ENCODE measurements around the gene AGT. TPM values are rescaled to one million over a fixed set of nuclear protein-coding genes. Genes with fewer than 3 reads are reported as not detected.

Gene AGT
- total RNA-seq, 1 donor from 2014 or later = 118 TPM

DNA sequence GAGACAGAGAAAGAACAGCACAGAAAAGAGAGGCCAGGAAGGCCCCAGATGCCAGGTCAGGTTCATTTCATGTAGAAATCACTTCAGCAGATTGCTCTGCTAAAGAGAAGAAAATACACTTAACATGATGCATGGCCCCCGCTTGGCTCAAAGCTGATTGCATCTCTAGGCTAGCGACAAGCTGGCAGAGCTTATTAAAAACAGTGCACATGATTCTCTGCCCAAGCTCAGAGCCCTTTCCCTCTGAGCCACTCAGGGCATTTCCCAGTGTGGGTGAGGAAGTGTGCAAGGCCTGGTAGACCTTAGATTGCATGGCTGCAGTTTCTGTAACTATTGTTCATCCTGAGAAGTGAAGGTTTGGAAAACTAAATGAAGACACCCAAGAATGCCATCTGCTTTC, 30.0 kb upstream of the AGT start:
- H3K4me3 Mint-ChIP-seq (ENCODE audit: unreplicated experiment) = no peak overlapping the region
- DNase-seq (ENCODE audit: low spot score) = no peak
- no peaks in the 10 kb centered on the region for H3K27me3 Mint-ChIP-seq (ENCODE audit: low read depth)
- no peak overlapping the region for H3K27ac Mint-ChIP-seq (ENCODE audit: unreplicated experiment)
- H3K36me3 Mint-ChIP-seq (ENCODE audit: low read depth) = no peaks in the 10 kb centered on the region
- TF ChIP-seq, protein P1, sequence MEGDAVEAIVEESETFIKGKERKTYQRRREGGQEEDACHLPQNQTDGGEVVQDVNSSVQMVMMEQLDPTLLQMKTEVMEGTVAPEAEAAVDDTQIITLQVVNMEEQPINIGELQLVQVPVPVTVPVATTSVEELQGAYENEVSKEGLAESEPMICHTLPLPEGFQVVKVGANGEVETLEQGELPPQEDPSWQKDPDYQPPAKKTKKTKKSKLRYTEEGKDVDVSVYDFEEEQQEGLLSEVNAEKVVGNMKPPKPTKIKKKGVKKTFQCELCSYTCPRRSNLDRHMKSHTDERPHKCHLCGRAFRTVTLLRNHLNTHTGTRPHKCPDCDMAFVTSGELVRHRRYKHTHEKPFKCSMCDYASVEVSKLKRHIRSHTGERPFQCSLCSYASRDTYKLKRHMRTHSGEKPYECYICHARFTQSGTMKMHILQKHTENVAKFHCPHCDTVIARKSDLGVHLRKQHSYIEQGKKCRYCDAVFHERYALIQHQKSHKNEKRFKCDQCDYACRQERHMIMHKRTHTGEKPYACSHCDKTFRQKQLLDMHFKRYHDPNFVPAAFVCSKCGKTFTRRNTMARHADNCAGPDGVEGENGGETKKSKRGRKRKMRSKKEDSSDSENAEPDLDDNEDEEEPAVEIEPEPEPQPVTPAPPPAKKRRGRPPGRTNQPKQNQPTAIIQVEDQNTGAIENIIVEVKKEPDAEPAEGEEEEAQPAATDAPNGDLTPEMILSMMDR (IDR thresholded peaks at IDR 0.05) = no peak
- H3K4me1 Mint-ChIP-seq (ENCODE audit: low read depth) = peaks cover 21% of the 10 kb centered on the region
- H3K9me3 Mint-ChIP-seq (ENCODE audit: low read depth) = no peaks in the 10 kb centered on the region

DNA sequence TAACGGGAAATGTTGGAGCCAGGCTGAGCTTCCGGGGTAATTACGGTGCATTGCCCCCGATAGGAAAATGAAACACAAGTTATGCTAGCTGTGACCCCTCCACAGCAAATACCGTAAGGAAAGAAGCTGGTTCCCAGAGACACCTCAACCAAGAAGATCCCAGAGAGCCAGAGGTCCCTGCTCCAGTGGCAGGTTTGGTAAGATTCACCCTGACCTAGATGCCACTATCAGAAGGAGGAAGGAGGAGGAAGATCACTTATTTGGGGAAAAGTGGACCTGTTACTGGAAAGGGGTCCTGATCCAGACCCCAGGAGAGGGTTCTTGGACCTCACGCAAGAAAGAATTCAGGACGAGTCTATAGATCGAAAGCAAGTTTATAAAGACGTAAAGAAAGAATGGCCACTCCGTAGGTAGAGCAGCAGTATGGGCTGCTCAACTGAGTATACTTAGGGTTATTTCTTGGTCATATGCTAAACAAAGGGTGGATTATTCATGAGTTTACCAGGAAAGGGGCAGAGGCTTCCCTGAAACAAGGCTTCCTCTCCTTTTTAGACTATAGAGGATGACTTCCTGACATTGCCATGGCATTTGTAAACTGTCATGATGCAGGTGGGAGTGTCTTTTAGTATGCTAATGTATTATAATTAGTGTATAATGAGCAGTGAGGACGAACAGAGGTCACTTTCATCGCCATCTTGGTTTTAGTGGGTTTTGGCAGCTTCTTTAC, 25.8 kb upstream of the AGT start:
- Mint-ChIP-seq H3K4me3 (ENCODE audit: unreplicated experiment) (no peak overlapping the region), H3K9me3 (ENCODE audit: low read depth) (peaks cover 8% of the 10 kb centered on the region), H3K27me3 (ENCODE audit: low read depth) (peaks cover 13% of the 10 kb centered on the region), H3K36me3 (ENCODE audit: low read depth) (peaks cover 2% of the 10 kb centered on the region), H3K4me1 (ENCODE audit: low read depth) (peaks cover 11% of the 10 kb centered on the region), H3K27ac (ENCODE audit: unreplicated experiment) (no peak overlapping the region)
- TF ChIP-seq, protein P1 (IDR thresholded peaks at IDR 0.05) = no peak
- no peak for DNase-seq (ENCODE audit: low spot score)

DNA sequence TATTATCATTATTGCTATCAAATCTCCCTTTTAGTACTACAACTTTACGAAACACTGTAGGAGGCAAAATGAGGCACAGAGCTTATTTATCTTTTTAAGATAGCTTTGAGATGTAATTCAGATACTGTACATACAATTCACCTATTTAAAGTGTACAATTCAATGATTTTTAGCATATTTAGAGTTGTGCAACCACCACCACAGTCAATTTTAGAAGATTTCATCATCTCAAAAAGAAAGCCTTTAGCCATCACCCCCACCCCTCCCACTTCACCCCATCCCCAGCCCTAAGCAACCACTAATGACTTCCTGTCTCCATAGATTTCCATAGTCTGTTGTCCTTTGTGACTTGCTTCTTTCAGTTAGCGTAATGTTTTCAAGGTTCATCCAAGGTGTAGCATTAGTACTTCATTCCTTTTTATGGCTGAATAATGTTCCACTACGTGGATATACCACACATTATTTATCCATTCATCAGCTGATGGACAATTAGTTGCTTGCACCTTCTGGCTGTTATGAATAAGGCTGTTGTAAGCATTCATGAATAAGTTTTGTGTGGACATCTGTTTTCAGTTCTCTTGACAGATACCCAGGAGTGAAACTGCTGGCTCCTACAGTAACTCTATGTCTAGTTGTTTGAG, 23.8 kb upstream of the AGT start:
- Mint-ChIP-seq H3K27me3 (ENCODE audit: low read depth) (peaks cover 13% of the 10 kb centered on the region), H3K27ac (ENCODE audit: unreplicated experiment) (no peak overlapping the region), H3K36me3 (ENCODE audit: low read depth) (peaks cover 2% of the 10 kb centered on the region), H3K4me1 (ENCODE audit: low read depth) (no peaks in the 10 kb centered on the region), H3K4me3 (ENCODE audit: unreplicated experiment) (no peak overlapping the region), H3K9me3 (ENCODE audit: low read depth) (peaks cover 8% of the 10 kb centered on the region)
- DNase-seq (ENCODE audit: low spot score) = no peak
- TF ChIP-seq, protein P1 (IDR thresholded peaks at IDR 0.05) = no peak

DNA sequence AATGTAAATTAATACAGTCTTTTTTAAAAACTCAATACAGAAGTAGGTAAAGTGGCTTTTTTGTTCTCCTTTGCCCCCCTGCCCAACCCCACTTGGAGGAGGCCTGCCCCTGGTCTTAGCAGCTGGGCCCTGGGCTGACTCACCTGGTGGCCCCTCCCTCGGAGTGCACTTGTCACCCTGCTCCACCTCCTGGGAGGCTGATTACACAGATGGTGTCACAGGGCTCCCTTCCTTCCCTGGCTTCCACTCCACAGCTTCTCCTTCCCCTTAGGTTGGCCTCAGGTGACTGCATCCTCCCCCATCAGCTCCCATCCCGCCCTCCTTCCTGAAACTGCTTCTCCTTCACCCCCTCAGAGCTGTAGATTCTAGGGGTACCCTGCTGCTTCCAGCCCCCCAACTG, 21.5 kb upstream of the AGT start:
- H3K9me3 Mint-ChIP-seq (ENCODE audit: low read depth) = peaks cover 8% of the 10 kb centered on the region
- no peak for DNase-seq (ENCODE audit: low spot score)
- no peak overlapping the region for H3K27ac Mint-ChIP-seq (ENCODE audit: unreplicated experiment)
- H3K4me1 Mint-ChIP-seq (ENCODE audit: low read depth) = peaks cover 7% of the 10 kb centered on the region
- H3K27me3 Mint-ChIP-seq (ENCODE audit: low read depth) = peaks cover 15% of the 10 kb centered on the region
- no peak overlapping the region for H3K4me3 Mint-ChIP-seq (ENCODE audit: unreplicated experiment)
- peaks cover 2% of the 10 kb centered on the region for H3K36me3 Mint-ChIP-seq (ENCODE audit: low read depth)
- TF ChIP-seq, protein P1 (IDR thresholded peaks at IDR 0.05) = no peak

DNA sequence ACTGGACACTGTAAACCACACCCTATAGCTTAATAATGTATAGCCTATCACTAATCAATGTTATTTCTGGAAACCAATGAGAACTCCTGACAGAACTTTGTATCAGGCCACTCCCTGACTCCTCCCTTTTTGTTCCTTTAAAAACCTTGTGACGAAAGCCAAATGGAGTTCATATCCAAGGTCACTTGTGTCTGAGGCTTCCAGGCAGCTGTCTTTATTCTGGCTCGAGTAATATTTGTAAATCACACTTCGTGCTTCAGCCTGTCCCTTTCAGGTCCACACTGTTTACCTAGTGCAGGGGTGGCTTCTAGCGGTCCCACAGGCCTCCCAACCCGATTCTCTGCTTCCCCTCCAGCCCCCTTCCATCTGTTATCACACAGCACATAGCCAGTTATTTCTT, 17.1 kb upstream of the AGT start:
- no peak overlapping the region for H3K4me3 Mint-ChIP-seq (ENCODE audit: unreplicated experiment)
- no peak for DNase-seq (ENCODE audit: low spot score)
- H3K27me3 Mint-ChIP-seq (ENCODE audit: low read depth) = peaks cover 6% of the 10 kb centered on the region
- H3K9me3 Mint-ChIP-seq (ENCODE audit: low read depth) = no peaks in the 10 kb centered on the region
- H3K4me1 Mint-ChIP-seq (ENCODE audit: low read depth) = peaks cover 36% of the 10 kb centered on the region
- H3K36me3 Mint-ChIP-seq (ENCODE audit: low read depth) = no peaks in the 10 kb centered on the region
- peak overlapping the region; percentile 58 for H3K27ac Mint-ChIP-seq (ENCODE audit: unreplicated experiment)
- TF ChIP-seq, protein P1 (IDR thresholded peaks at IDR 0.05) = no peak
